Measurements from ENCODE around the gene DPM3.
"Not testable (repeated sequence)": the region's sequence is repeated elsewhere in the genome, so short reads cannot be mapped to it uniquely, and the experiment has no call there.

Gene DPM3

GRCh38 chr1:155124503-155125463 is 15.5 kb downstream of the DPM3 start:
- DNase-seq = no peak

- DNase-seq = no peak
Measured at GRCh38 chr1:155123801-155124200, 16.5 kb downstream of the DPM3 start.

GRCh38 chr1:155122308-155122707 is 18.0 kb downstream of the DPM3 start:
- no peak for DNase-seq

- DNase-seq = no peak
Measured at GRCh38 chr1:155121249-155121648, 19.1 kb downstream of the DPM3 start.

- no peak for DNase-seq
Measured at GRCh38 chr1:155120253-155120652, 20.1 kb downstream of the DPM3 start.

- DNase-seq = not testable (repeated sequence)
Measured at GRCh38 chr1:155118090-155118489, 22.2 kb downstream of the DPM3 start.

GRCh38 chr1:155117610-155118009 is 22.7 kb downstream of the DPM3 start:
- DNase-seq = no peak

- DNase-seq = no peak
Measured at GRCh38 chr1:155116113-155116764, 24.1 kb downstream of the DPM3 start.

- no peak for DNase-seq
Measured at GRCh38 chr1:155113450-155113980, 26.8 kb downstream of the DPM3 start.

- no peak for DNase-seq
Measured at GRCh38 chr1:155110826-155111225, 29.5 kb downstream of the DPM3 start.

GRCh38 chr1:155110381-155110780 is 29.9 kb downstream of the DPM3 start:
- DNase-seq = no peak

- no peak for DNase-seq
Measured at GRCh38 chr1:155108296-155108695, 32.0 kb downstream of the DPM3 start.

GRCh38 chr1:155107309-155108264 is 32.7 kb downstream of the DPM3 start:
- DNase-seq = no peak

GRCh38 chr1:155106862-155107261 is 33.5 kb downstream of the DPM3 start:
- DNase-seq = no peak

GRCh38 chr1:155105604-155106011 is 34.7 kb downstream of the DPM3 start:
- DNase-seq = no peak

- DNase-seq = no peak
Measured at GRCh38 chr1:155104605-155105534, 35.5 kb downstream of the DPM3 start.

- DNase-seq = no peak
Measured at GRCh38 chr1:155103325-155103724, 37.0 kb downstream of the DPM3 start.

- DNase-seq = no peak
Measured at GRCh38 chr1:155099331-155099730, 41.0 kb downstream of the DPM3 start.

- DNase-seq = no peak
Measured at GRCh38 chr1:155094622-155094948, 45.7 kb downstream of the DPM3 start.

- no peak for DNase-seq
Measured at GRCh38 chr1:155093911-155094621, 46.3 kb downstream of the DPM3 start.

GRCh38 chr1:155092641-155093040 is 47.7 kb downstream of the DPM3 start:
- no peak for DNase-seq

All from stimulated activated CD4-positive, alpha-beta T cell treated with anti-CD3 and anti-CD28 coated beads, Interleukin-4, amount 100 ng/mL, for 24 hours (primary cell).